H9 (cell line): ENCODE data around the gene TFAP2A. TPM values are rescaled to one million over a fixed set of nuclear protein-coding genes. Genes with fewer than 3 reads are reported as not detected.

Source experiments
- DNase-seq: peaks from one replicate; pipeline ENCODE4 v3.0.0-alpha.2; 2017
- H2AFZ ChIP-seq: one replicate; pipeline ENCODE4 v1.6.1; 2013; ENCODE audit warnings: mild to moderate bottlenecking, low read length, control low read depth, moderate library complexity
- H2AK5ac ChIP-seq: 2 replicates; pipeline ENCODE4 v1.6.1; 2013; ENCODE audit warnings: low read length, control low read depth, mixed read lengths; ENCODE audit not compliant: insufficient read length
- H2BK120ac ChIP-seq: one replicate; pipeline ENCODE4 v1.6.1; 2013; ENCODE audit warnings: low read depth, mild to moderate bottlenecking, low read length, control low read depth, inconsistent platforms; ENCODE audit not compliant: poor library complexity, severe bottlenecking
- H2BK12ac ChIP-seq: 2 replicates; pipeline ENCODE4 v1.6.1; 2013; ENCODE audit warnings: low read length, control low read depth, mixed read lengths, low read depth; ENCODE audit not compliant: insufficient read length
- H2BK15ac ChIP-seq: 2 replicates; pipeline ENCODE4 v1.6.1; 2013; ENCODE audit warnings: low read depth, low read length, control low read depth
- H2BK20ac ChIP-seq: one replicate; pipeline ENCODE4 v1.6.1; 2013; ENCODE audit warnings: low read depth, mild to moderate bottlenecking, low read length, control low read depth, inconsistent platforms; ENCODE audit not compliant: poor library complexity, severe bottlenecking
- H2BK5ac ChIP-seq: 2 replicates; pipeline ENCODE4 v1.6.1; 2013; ENCODE audit warnings: low read length, control low read depth, mixed read lengths; ENCODE audit not compliant: insufficient read length
- H3K14ac ChIP-seq: 2 replicates; pipeline ENCODE4 v1.6.1; 2013; ENCODE audit warnings: low read length, control low read depth; ENCODE audit not compliant: insufficient read depth
- H3K18ac ChIP-seq: 2 replicates; pipeline ENCODE4 v1.6.1; 2013; ENCODE audit warnings: low read depth, mild to moderate bottlenecking, mixed read lengths, low read length, control low read depth; ENCODE audit not compliant: insufficient read length
- H3K23ac ChIP-seq: 2 replicates; pipeline ENCODE4 v1.6.1; 2013; ENCODE audit warnings: low read length, control low read depth, mixed read lengths, low read depth; ENCODE audit not compliant: insufficient read length
- H3K23me2 ChIP-seq: 2 replicates; pipeline ENCODE4 v1.6.1; 2013; ENCODE audit warnings: low read depth, mild to moderate bottlenecking, mixed read lengths, low read length, control low read depth; ENCODE audit not compliant: insufficient read length, poor library complexity, severe bottlenecking
- H3K27ac ChIP-seq: 2 replicates; pipeline ENCODE4 v1.5.1; 2013; ENCODE audit warnings: low read length, control low read depth, mixed read lengths, low read depth; ENCODE audit not compliant: insufficient read length
- H3K27me3 ChIP-seq: 2 replicates; pipeline ENCODE4 v1.6.1; 2013; ENCODE audit warnings: low read length, control low read depth, inconsistent platforms; ENCODE audit not compliant: insufficient read depth
- H3K4ac ChIP-seq: 2 replicates; pipeline ENCODE4 v1.6.1; 2013; ENCODE audit warnings: low read depth, mild to moderate bottlenecking, control low read depth, inconsistent platforms, low read length, moderate library complexity
- H3K4me1 ChIP-seq: 2 replicates; pipeline ENCODE4 v1.6.1; 2013; ENCODE audit warnings: low read length, control low read depth, inconsistent platforms; ENCODE audit not compliant: insufficient read depth
- H3K4me2 ChIP-seq: 2 replicates; pipeline ENCODE4 v1.6.1; 2013; ENCODE audit warnings: low read length, control low read depth, mixed read lengths; ENCODE audit not compliant: insufficient read length, insufficient read depth
- H3K56ac ChIP-seq: 2 replicates; pipeline ENCODE4 v1.6.1; 2013; ENCODE audit warnings: low read depth, mild to moderate bottlenecking, mixed read lengths, low read length, control low read depth; ENCODE audit not compliant: insufficient read length
- H3K79me1 ChIP-seq: 2 replicates; pipeline ENCODE4 v1.6.1; 2013; ENCODE audit warnings: low read depth, mild to moderate bottlenecking, moderate library complexity, low read length, control low read depth, inconsistent platforms; ENCODE audit not compliant: insufficient read depth, poor library complexity, severe bottlenecking
- H3K79me2 ChIP-seq: 2 replicates; pipeline ENCODE4 v1.6.1; 2013; ENCODE audit warnings: low read length, control low read depth, inconsistent platforms; ENCODE audit not compliant: insufficient read depth
- H3K9ac ChIP-seq: 2 replicates; pipeline ENCODE4 v1.6.1; 2013; ENCODE audit warnings: low read length, control low read depth, mixed read lengths; ENCODE audit not compliant: insufficient read length; ENCODE audit errors: extremely low read depth
- H3K9me3 ChIP-seq: one replicate; pipeline ENCODE4 v1.6.1; 2013; ENCODE audit warnings: low read depth, low read length, inconsistent platforms; ENCODE audit not compliant: control insufficient read depth
- H3T11ph ChIP-seq: one replicate; pipeline ENCODE4 v1.6.1; 2013; ENCODE audit warnings: mild to moderate bottlenecking, low read length, control low read depth, inconsistent platforms
- H4K20me1 ChIP-seq: one replicate; pipeline ENCODE4 v1.6.1; 2013; ENCODE audit not compliant: control insufficient read depth, insufficient read length, insufficient read depth
- H4K5ac ChIP-seq: 2 replicates; pipeline ENCODE4 v1.6.1; 2013; ENCODE audit warnings: low read depth, mild to moderate bottlenecking, mixed read lengths, low read length, control low read depth; ENCODE audit not compliant: insufficient read length
- H4K8ac ChIP-seq: replicated peaks from 2 replicates; pipeline ENCODE4 v1.6.1; 2013; ENCODE audit warnings: low read length, control low read depth, mixed read lengths, low read depth; ENCODE audit not compliant: insufficient read length
- H4K91ac ChIP-seq: 2 replicates; pipeline ENCODE4 v1.6.1; 2013; ENCODE audit warnings: low read depth, mild to moderate bottlenecking, moderate library complexity, mixed read lengths, low read length, control low read depth; ENCODE audit not compliant: insufficient read length
- H3K27ac Mint-ChIP-seq, 3 experiments: 2 replicates in 2 of 3; 3 replicates in 1 of 3; pipeline ENCODE4 v1.8.0; 2020 to 2021; ENCODE audit warnings: mixed read lengths in 3 of 3, mild to moderate bottlenecking in 1 of 3, moderate library complexity in 1 of 3
- H3K27me3 Mint-ChIP-seq: 2 replicates; pipeline ENCODE4 v1.8.0; 2021; ENCODE audit warnings: low read depth, mild to moderate bottlenecking, moderate library complexity, mixed read lengths
- H3K36me3 Mint-ChIP-seq, 3 experiments: 2 replicates in 2 of 3; 3 replicates in 1 of 3; pipeline ENCODE4 v1.8.0; 2020 to 2021; ENCODE audit warnings: low read depth in 3 of 3, mixed read lengths in 3 of 3; ENCODE audit not compliant: insufficient read depth in 1 of 3
- H3K4me1 Mint-ChIP-seq, 2 experiments: 2 replicates each; pipeline ENCODE4 v1.8.0; 2020; ENCODE audit warnings: mixed read lengths in 2 of 2
- H3K4me3 Mint-ChIP-seq, 2 experiments: 2 replicates in 1 of 2; 3 replicates in 1 of 2; pipeline ENCODE4 v1.8.0; 2020 to 2021; ENCODE audit warnings: mild to moderate bottlenecking in 2 of 2, mixed read lengths in 2 of 2, moderate library complexity in 1 of 2
- H3K9me3 Mint-ChIP-seq, 2 experiments: 2 replicates in 1 of 2; 3 replicates in 1 of 2; pipeline ENCODE4 v1.8.0; 2020; ENCODE audit warnings: mild to moderate bottlenecking in 2 of 2, mixed read lengths in 2 of 2, moderate library complexity in 1 of 2
- WGBS: extraction: QIAGEN DNeasy Blood & Tissue Kit; methylation state at CpG from one replicate; pipeline ENCODE4 v1.1.7; 2013; ENCODE audit warnings: missing lambda C conversion rate, low lambda C conversion rate, mixed read lengths; ENCODE audit not compliant: insufficient read length; ENCODE audit errors: extremely low coverage; 5-methylcytosine and 5-hydroxymethylcytosine counted together
- total RNA-seq: library from RNA; stranded (reverse); gene quantifications from 2 replicates; pipeline ENCODE4 v1.2.1, GENCODE V29; 2021
- TF ChIP-seq, protein P1 (sequence below): fragments of 200-600 bp; sonication (generic); conservative IDR thresholded peaks from 3 replicates; pipeline ENCODE4 v1.8.0; 2021; ENCODE audit warnings: antibody characterized with exemption, mild to moderate bottlenecking

TFAP2A gene
- total RNA-seq, 1 experiment from 2014 or later: 2.6 TPM

DNA sequence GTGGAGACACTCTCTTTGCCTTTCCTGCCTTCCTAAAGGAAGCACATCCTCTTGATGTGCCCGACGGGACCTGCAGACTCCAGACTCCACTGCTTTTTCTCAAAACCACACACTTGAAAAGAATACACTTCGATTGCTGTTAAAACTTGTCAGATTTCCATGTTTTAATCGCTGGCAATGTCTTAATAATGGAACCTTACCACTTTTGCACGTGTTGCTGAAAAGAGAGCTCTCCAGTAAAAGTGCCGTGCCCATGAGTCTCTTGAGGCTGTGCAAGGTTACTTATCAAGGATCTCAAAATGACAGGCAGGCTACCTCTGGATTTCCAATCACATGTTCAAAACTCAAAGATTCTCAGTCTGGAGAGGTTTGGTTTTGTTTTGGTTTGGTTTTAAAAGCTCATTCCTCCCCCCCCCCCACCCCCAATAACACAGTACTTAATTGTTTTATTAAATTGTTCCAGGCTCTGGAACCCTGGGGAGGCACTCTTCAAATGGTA is 12.0 kb upstream of the TFAP2A start:
- Mint-ChIP-seq H3K36me3 (no peaks in the 10 kb centered on the region), H3K4me1 (peaks cover 40 to 51% of the 10 kb centered on the region in 2 experiments), H3K4me3 (peak overlapping the region; percentile 59 to 81), H3K27me3 (peaks cover 96% of the 10 kb centered on the region), H3K9me3 (peaks cover 3 to 4% of the 10 kb centered on the region in 2 experiments; a peak in 4 of 5 replicates), H3K27ac (no peak overlapping the region)
- Histone ChIP-seq H3K4me1 (no peaks in the 10 kb centered on the region; the same call in 1 of the 2 replicates), H2BK5ac (no peak overlapping the region), H4K91ac (no peak overlapping the region), H2BK20ac (no peak overlapping the region), H4K8ac (no peak overlapping the region), H3K4me2 (peak overlapping the region; percentile 44), H3K9ac (no peak overlapping the region), H3K27me3 (peaks cover 63% of the 10 kb centered on the region), H3K56ac (no peak overlapping the region), H3K27ac (no peak overlapping the region), H3K4ac (no peak overlapping the region), H4K20me1 (no peaks in the 10 kb centered on the region), H3K79me1 (no peaks in the 10 kb centered on the region), H2BK12ac (no peak overlapping the region), H3K23ac (no peak overlapping the region), H2AK5ac (no peak overlapping the region), H3T11ph (no peak overlapping the region), H4K5ac (no peak overlapping the region), H3K23me2 (peaks cover 6% of the 10 kb centered on the region), H3K18ac (no peak overlapping the region), H2AFZ (no peak overlapping the region), H3K14ac (no peak overlapping the region), H3K9me3 (no peaks in the 10 kb centered on the region), H2BK120ac (no peak overlapping the region), H3K79me2 (no peaks in the 10 kb centered on the region), H2BK15ac (no peak overlapping the region)
- TF ChIP-seq, protein P1, sequence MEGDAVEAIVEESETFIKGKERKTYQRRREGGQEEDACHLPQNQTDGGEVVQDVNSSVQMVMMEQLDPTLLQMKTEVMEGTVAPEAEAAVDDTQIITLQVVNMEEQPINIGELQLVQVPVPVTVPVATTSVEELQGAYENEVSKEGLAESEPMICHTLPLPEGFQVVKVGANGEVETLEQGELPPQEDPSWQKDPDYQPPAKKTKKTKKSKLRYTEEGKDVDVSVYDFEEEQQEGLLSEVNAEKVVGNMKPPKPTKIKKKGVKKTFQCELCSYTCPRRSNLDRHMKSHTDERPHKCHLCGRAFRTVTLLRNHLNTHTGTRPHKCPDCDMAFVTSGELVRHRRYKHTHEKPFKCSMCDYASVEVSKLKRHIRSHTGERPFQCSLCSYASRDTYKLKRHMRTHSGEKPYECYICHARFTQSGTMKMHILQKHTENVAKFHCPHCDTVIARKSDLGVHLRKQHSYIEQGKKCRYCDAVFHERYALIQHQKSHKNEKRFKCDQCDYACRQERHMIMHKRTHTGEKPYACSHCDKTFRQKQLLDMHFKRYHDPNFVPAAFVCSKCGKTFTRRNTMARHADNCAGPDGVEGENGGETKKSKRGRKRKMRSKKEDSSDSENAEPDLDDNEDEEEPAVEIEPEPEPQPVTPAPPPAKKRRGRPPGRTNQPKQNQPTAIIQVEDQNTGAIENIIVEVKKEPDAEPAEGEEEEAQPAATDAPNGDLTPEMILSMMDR: no peak
- DNase-seq: no peak
- no CpG with 5 or more reads among the region's 6 CpGs for WGBS
